CD4-positive, alpha-beta T cell treated with Interleukin-10 for 1 hour (primary cell): ENCODE data around the gene SPINK4.

Source experiments
- DNase-seq: peaks from one replicate; pipeline ENCODE4 v3.0.0-alpha.2; 2020

The SPINK4 gene

GRCh38 chr9:33230756-33231622 is 9.0 kb upstream of the SPINK4 start:
- no peak for DNase-seq

GRCh38 chr9:33231623-33231942 is 8.4 kb upstream of the SPINK4 start:
- no peak for DNase-seq

- no peak for DNase-seq
Observed at GRCh38 chr9:33232815-33233214, 7.2 kb upstream of the SPINK4 start.

DNA sequence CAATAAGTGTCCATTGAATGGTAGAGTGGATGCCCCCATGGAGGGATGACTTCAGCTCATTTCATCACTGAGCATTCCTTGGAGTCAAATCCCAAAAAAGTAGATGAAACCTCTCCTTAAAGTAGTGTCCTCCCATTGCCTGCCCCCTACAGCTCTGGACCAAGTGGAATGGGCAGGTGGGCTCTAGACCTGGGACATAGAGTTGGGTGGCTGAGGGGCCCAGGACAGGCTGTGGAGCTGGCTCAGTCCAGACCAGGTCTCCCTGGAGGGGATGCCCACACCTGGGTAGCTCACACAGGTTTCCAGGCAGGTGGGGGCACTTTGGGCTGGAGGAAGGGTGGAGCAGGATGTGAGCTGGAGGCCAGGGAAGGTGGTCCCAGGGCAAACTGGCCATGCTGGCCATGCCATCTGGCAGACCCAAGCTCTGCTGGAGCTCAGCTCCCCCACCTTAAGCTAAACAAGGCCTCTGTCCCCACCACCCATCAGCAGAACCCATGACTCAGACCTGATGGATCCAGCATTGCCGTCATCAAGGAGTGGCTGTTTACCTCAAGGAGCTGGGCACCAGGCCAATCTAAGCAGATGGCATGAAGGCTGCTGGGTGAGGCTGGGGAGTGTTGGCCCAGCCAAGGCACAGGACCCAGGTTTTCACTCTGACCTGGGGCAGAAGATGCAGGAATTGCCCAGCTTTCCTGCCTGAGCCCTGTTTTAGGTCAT is 6.2 kb upstream of the SPINK4 start:
- no peak for DNase-seq

DNA sequence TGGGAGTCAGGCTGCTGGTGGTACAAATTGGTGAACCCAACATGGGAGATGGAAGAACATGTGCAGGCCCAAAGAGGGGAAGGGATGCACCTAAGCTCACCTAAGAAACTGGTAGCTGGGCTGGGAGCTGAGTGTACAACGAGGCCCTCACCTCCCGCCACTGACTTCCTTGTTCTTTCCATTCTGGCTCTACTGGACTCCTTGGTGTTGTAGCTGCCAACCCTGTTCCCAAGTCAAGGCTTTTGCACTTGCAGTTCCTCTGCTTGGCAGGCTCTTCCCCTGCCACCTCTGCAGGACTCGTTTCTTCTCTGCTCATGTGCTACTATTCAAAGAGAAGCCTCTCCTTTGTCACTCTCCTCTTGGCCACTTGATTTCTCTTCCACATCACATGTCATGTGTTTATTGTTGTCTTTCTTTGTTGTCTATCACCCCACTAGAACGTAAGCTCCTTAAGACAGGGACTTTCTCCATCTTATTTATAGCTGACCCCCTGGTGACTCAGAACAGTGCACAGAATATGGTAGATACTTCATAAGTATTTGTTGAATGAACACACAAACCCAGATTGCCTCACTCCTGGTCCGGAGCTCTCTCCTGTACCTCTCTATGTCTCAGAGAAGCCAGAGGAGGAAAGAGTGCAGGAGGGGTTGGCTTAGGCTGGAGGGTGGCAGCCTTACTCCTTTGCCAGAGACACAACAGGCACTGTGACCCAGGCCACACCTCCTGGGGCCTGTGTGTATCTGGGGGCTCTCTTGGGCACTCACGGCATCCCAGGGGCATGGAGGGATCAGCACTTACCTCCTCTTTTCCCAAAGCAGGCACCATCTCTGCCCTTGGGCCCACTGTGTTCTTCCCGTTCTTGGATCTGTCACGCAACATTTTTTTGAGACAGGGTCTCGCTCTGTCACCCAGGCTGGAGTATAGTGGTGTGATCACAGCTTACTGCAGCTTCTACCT is 5.2 kb upstream of the SPINK4 start:
- DNase-seq, result no peak

GRCh38 chr9:33236571-33236970 is 3.4 kb upstream of the SPINK4 start:
- no peak for DNase-seq

- no peak for DNase-seq
Observed at GRCh38 chr9:33241298-33241697, 1.3 kb downstream of the SPINK4 start.

DNA sequence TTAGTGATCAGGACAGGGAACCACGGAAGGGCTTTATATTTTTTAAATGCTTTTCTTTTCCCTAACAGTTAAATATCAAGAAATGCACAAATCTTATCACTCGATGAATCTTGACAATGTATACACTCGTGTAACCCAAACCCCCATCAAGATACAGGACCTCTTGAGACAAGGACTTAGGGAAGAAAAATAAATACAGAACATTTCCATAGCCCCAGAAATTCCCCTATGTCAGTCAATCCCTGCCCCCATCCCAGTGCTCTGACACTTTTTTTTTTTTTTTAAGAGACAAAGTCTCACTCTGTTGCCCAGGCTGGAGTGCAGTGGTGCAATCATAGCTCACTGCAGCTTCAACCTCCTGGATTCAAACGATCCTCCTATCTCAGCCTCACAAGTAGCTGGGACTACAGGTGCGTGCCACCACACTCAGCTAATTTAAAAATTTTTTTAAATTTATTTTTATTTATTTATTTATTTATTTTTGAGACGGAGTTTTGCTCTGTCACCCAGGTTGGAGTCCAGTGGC is 2.7 kb downstream of the SPINK4 start:
- DNase-seq, result no peak

DNA sequence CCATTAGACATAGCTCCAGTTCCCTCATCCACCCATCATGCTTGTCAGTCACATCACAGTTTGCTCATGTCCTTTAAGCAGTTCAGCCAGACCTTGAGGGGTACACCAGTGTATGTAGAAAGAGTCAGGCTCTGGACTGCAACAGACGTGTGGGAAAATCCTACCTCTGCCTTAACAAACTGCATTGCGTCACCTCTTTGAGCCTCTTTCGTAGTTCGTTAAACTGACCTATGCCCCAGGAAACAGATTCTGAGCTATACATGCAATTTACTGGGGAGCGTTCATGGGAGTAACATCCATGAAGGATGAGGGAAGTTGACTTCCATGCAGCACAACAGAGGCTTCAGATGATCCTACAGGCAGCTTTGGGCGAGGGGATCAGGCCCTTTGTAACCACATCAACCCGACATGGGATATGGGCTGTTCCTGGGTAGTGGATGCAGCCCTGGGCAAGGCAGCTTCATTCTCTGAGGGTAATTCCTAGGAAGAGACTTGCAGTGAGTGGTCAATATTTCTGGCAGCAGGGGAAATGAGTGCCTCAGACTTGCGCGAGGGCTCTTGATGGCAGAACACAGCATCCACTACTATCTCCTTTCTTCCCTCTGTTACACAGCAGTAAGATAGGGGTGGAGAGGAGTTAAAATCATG is 4.3 kb downstream of the SPINK4 start:
- no peak for DNase-seq

DNA sequence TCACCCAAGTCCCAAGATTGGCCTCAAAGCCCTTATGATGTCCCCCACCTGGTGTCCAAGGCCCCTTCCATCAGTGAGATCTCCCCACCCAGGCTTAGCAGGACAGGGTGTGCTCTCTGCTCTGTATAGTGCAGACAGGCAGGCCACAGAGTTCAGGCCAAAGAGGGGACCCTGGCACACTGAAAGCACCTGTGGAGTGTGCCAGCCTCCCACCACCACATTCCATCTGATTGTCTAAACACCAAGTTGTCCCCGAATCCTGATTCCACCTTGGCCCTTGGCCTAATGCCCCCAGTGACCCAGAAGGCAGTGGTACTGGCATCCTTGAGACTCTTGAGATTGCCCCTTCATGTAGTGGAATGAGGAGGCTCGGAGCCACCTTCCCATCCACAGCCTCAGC is 5.4 kb downstream of the SPINK4 start:
- no peak for DNase-seq

GRCh38 chr9:33246269-33246860 is 6.4 kb downstream of the SPINK4 start:
- no peak for DNase-seq

DNA sequence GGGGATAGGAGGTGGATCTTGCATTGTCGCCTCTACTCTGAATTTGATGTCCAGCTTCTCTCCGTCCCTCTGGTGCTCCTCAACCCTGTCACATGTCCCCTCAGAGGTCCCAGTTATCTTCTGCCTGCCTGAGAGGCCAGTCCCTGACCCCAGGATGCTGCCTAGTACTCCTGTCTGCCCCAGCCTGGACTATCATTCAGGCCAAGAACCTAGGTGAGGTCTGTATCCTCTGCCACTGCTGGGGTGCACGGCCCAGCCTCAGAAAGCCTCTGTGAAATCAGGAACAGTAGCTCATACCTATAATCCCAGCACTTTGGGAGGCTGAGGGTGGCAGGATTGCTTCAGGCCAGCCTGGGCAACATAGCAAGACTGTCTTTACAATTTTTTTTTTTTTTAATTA is 8.6 kb downstream of the SPINK4 start:
- DNase-seq, result no peak

DNA sequence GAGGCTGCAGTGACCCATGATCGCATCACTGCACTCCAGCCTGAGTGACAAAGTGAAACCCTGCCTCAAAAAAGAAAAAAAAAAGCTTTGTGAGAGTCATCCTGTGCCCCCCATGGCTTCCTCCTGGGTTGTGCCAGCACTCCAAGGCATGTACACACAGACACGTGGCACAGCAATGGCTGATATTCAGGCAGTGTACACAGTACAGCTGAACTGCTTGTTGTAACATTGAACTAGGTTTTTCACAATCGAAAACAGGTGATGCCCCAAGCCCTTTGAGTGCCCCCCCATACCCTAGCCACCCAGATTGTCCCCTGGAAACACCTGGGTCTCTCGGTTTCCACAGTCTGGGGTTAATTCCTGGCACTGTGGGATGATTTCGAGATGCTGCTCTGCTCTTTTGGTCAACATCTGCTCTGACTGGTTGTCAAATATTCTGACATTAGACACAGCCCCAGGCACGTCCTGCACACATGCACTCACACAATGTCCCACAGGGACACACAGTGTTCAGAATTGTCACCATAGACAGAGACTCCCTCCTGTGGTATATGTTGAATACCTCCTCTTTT is 9.2 kb downstream of the SPINK4 start:
- DNase-seq, result no peak

- DNase-seq, result no peak
Observed at GRCh38 chr9:33249983-33250382, 10.0 kb downstream of the SPINK4 start.

GRCh38 chr9:33250458-33250995 is 10.6 kb downstream of the SPINK4 start:
- no peak for DNase-seq

GRCh38 chr9:33254211-33254610 is 14.2 kb downstream of the SPINK4 start:
- no peak for DNase-seq

- DNase-seq, result no peak
Observed at GRCh38 chr9:33255014-33255413, 15.0 kb downstream of the SPINK4 start.

DNA sequence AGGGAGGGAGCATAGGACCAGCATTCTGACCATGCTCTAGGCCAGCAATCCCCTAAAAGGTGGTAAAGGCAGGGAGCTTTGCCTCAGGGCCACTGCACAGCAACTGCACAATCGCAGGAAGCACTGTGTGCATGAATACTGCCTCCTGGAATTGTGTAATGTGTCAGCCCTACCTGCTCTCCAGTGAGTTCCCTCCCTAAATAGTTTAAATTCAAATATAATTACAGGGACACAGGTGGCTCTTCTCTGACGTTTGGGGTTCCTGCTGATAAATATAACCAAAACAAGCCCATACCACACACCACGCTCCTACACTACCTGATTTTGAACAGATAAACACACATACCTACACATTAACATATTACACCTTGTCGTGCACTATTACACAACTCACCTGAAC is 15.5 kb downstream of the SPINK4 start:
- DNase-seq, result no peak

GRCh38 chr9:33256236-33256635 is 16.3 kb downstream of the SPINK4 start:
- no peak for DNase-seq

- no peak for DNase-seq
Observed at GRCh38 chr9:33257276-33257675, 17.3 kb downstream of the SPINK4 start.

GRCh38 chr9:33260372-33260771 is 20.4 kb downstream of the SPINK4 start:
- DNase-seq, result no peak
